ENCODE data around the gene ARMCX5.

DNA sequence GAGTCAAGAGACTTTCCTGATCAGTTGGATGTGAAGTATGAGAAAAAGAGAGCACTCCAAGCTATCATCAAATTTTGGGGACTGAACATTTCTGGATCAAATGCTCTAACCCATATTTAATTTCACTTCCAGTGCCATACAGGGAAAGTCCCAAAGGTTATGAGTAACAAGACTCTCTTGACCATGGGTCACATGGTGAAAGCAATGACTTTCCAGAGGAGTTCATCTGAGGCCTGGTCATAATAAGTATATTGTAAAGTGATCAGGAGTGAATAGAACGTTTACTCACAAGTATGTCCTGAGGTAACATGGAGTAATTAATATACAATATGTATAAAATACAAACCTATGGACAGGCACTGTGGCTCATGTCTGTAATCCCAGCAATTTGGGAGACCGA lies 40.7 kb upstream of the ARMCX5 start:
- TF ChIP-seq EZH2 (IDR thresholded peaks at IDR 0.05; ENCODE audit: insufficient read depth, low read length) (no peak), CTCF (IDR thresholded peaks at IDR 0.05; ENCODE audit: insufficient read depth, low read depth, low read length) (no peak)
